Heart left ventricle (tissue), 16 donors: ENCODE results near the gene TRIM58. TPM values are rescaled to one million over a fixed set of nuclear protein-coding genes. Genes with fewer than 3 reads are reported as not detected.

Experiments used
- ATAC-seq, 4 donors: fragments of 200-7000 bp; cut with Tn5 transposase; one replicate each; pipeline ENCODE4 v1.9.1; 2020 to 2022; ENCODE audit warnings: moderate library complexity in 4 of 4, mild to moderate bottlenecking in 3 of 4, moderate number of reproducible peaks in 1 of 4
- DNase-seq, 5 donors: peaks; one replicate each; pipeline ENCODE4 v3.0.0-alpha.2; 2020
- H3K27ac ChIP-seq, 12 donors: fragments of 200-600 bp; sonication (generic) in 4 of 12; one replicate each; pipeline versions ENCODE4 v1.5.0 to v1.8.0; 2016 to 2022; ENCODE audit warnings: mild to moderate bottlenecking in 2 of 12
- H3K27me3 ChIP-seq, 9 donors: fragments of 200-600 bp; sonication (generic) in 2 of 9; one replicate each; pipeline versions ENCODE4 v1.5.1 to v1.8.0; 2016 to 2022; ENCODE audit warnings: mild to moderate bottlenecking in 3 of 9
- H3K36me3 ChIP-seq, 9 donors: fragments of 200-600 bp; sonication (generic) in 2 of 9; one replicate each; pipeline versions ENCODE4 v1.5.0 to v1.8.0; 2018 to 2022; ENCODE audit warnings: mild to moderate bottlenecking in 2 of 9
- H3K4me1 ChIP-seq, 12 donors: fragments of 200-600 bp; sonication (generic) in 4 of 12; one replicate each; pipeline versions ENCODE4 v1.5.0 to v1.8.0; 2016 to 2022; ENCODE audit warnings: mild to moderate bottlenecking in 3 of 12
- H3K4me3 ChIP-seq, 12 donors: fragments of 200-600 bp; sonication (generic) in 4 of 12; one replicate each; pipeline versions ENCODE4 v1.5.0 to v1.8.0; 2017 to 2022; ENCODE audit warnings: mild to moderate bottlenecking in 9 of 12, moderate library complexity in 4 of 12
- H3K9me3 ChIP-seq, 12 donors: fragments of 200-600 bp; sonication (generic) in 4 of 12; one replicate each; pipeline versions ENCODE4 v1.5.0 to v1.8.0; 2016 to 2022; ENCODE audit warnings: mild to moderate bottlenecking in 1 of 12
- CTCF ChIP-seq, 12 donors: fragments of 200-600 bp; sonication (generic) in 4 of 12; IDR thresholded peaks; one replicate each; pipeline versions ENCODE4 v1.5.0 to v1.8.0; 2018 to 2022; ENCODE audit warnings: antibody characterized with exemption in 12 of 12, mild to moderate bottlenecking in 5 of 12
- POLR2A ChIP-seq, 2 donors: fragments of 450-650 bp; IDR thresholded peaks; one replicate each; pipeline ENCODE4 v1.6.1; 2017; ENCODE audit warnings: antibody characterized with exemption in 2 of 2, mild to moderate bottlenecking in 2 of 2, moderate library complexity in 2 of 2
- WGBS, 4 donors: extraction: QIAGEN DNeasy Blood & Tissue Kit in 2 of 4; methylation state at CpG; one replicate each; pipeline versions ENCODE4 v1.1.5 to v1.1.7; 2013 to 2018; 5-methylcytosine and 5-hydroxymethylcytosine counted together
- intact Hi-C, 10 donors: fragments of 100-400 bp; cut with DNase I; formaldehyde crosslinking; loops; one replicate each; pipeline versions ENCODE4 v1.11.1 to v1.14.2; 2022
- long read RNA-seq, 3 donors: library from polyadenylated mRNA; unstranded; transcript quantifications; one replicate each; pipeline ENCODE4 v2.0.0, GENCODE V29; 2020 to 2021
- polyA plus RNA-seq, 2 donors: library from polyadenylated mRNA; stranded (reverse); fragments of 200-250 nt; gene quantifications; one replicate each; pipeline ENCODE4 v1.2.3, GENCODE V29; 2013
- total RNA-seq, 9 donors: library from RNA; depleted of rRNA in 2 of 9; stranded (reverse); fragments of >200 nt in 2 of 9; fragmentation: NEBNext Ultra II Directional in 3 of 9; extraction: Animal tissue kit (Norgen Biotek cat#: 25700) in 3 of 9; gene quantifications; one replicate each; pipeline versions ENCODE4 v1.1.0 to v1.2.4, GENCODE V29; 2016 to 2023
- donor health status: ischemic (EF 13 %, LVEDD 7.1; RV severe dilation, severe dysfunction).
- donor health status: healthy with polysubstance abuse.
- donor health status: DM: no; HTN: yes; CAD: no.
- donor health status: DM: no; HTN: no; CAD: no.
- donor health status: ischemic (EF 25% LVEDD 6.9; RV normal size, moderate dysfunction).
- donor health status: ischemic (EF 25% LVEDD 5.7; RV mildly dilated, moderate dysfunction).
- donor health status: healthy.
- donor health status: DM: yes; HTN: yes; CAD: no.
- donor health status: ischemic (EF 35%, LVEDD 5.7; RV mildly dilated, moderate dysfunction).
- donor health status: nonischemic (EF 11% LVEDD 7.7; RV severe dilation, severe dysfunction).
- donor health status: DM: yes; HTN: yes; CAD: no.
- donor health status: PGD.
- donor health status: ischemic (EF 29% LVEDD 5.4; RV normal size, mild dysfunction).
- donor health status: nonischemic (EF 23%, LVEDD 6.1; RV moderate dilation, normal function).

Gene TRIM58
- total RNA-seq = 1 to 10 TPM in 2 of 9 donors, under 1 TPM in 6, not detected in 1; 0.15 to 9.6 (median 0.37) TPM
- polyA plus RNA-seq = under 1 TPM in 1 of 2 donors, not detected in 1; 0.11 TPM
- long read RNA-seq, donor 1 = 0 reads
- long read RNA-seq, donor 2 = 0 reads
- long read RNA-seq, donor 3 = 0 reads

GRCh38 chr1:247857069-247857984 lies at the start of gene TRIM58:
TSS of gene TRIM58 (plus strand) at chr1:247857187. CDS start at chr1:247857247, 60 bp downstream.
- DNase-seq = no peak
- Histone ChIP-seq H3K27me3 (peaks cover 0 to 53% (median 20%) of the 10 kb centered on the region in 9 donors), H3K4me3 (peak within 1 kb of the TSS in 10 of 12 donors; percentile 6 to 65 (median 34)), H3K4me1 (peaks cover 0 to 9% (median 0%) of the 10 kb centered on the region in 12 donors), H3K9me3 (no peaks in the 10 kb centered on the region), H3K27ac (peak within 1 kb of the TSS in 1 of 12 donors; percentile 70), H3K36me3 (no peaks in the 10 kb centered on the region)
- no peak for TF ChIP-seq CTCF (IDR thresholded peaks at IDR 0.05)
- peak in 1 of 2 donors; percentile 44 for TF ChIP-seq POLR2A (IDR thresholded peaks at IDR 0.05)
- intact Hi-C loops = no loop called here
- WGBS, 4 donors = 1 to 2% (median 2%) methylated on average over 51 to 109 of the region's 109 CpGs
- peak in 2 of 4 donors; percentile 33 to 45 for ATAC-seq

GRCh38 chr1:247812637-247813036 lies 44.4 kb upstream of the TRIM58 start:
- WGBS, 4 donors = 38 to 41% (median 39%) methylated on average over 2 of the region's 2 CpGs

GRCh38 chr1:247822060-247822459 lies 34.9 kb upstream of the TRIM58 start:
- intact Hi-C loops = no loop called here
- Histone ChIP-seq H3K27ac (no peak overlapping the region), H3K36me3 (no peaks in the 10 kb centered on the region), H3K4me3 (no peak overlapping the region), H3K9me3 (no peaks in the 10 kb centered on the region), H3K27me3 (no peaks in the 10 kb centered on the region), H3K4me1 (no peaks in the 10 kb centered on the region)
- no peak for ATAC-seq
- 33 to 73% (median 44%) methylated on average over 1 to 2 of the region's 2 CpGs for WGBS, 4 donors
- no peak for DNase-seq
- no peak for TF ChIP-seq CTCF (IDR thresholded peaks at IDR 0.05)
- TF ChIP-seq POLR2A (IDR thresholded peaks at IDR 0.05) = no peak

More at GRCh38 chr1:247812637-247813036, 44.4 kb upstream of the TRIM58 start:
- DNase-seq = no peak
- no peak overlapping the region for H3K4me3 ChIP-seq
- intact Hi-C loops = no loop called here
- H3K4me1 ChIP-seq = no peaks in the 10 kb centered on the region
- ATAC-seq = no peak
- H3K36me3 ChIP-seq = no peaks in the 10 kb centered on the region
- H3K27me3 ChIP-seq = no peaks in the 10 kb centered on the region
- peaks cover 0 to 6% (median 0%) of the 10 kb centered on the region in 12 donors for H3K9me3 ChIP-seq
- TF ChIP-seq CTCF (IDR thresholded peaks at IDR 0.05) (no peak), POLR2A (IDR thresholded peaks at IDR 0.05) (no peak)
- no peak overlapping the region for H3K27ac ChIP-seq

- no peak within 1 kb of the TSS for H3K27ac ChIP-seq
- 53 to 61% (median 58%) methylated on average over 6 of the region's 6 CpGs for WGBS, 4 donors
- no peaks in the 10 kb centered on the region for H3K36me3 ChIP-seq
- no peak within 1 kb of the TSS for H3K4me3 ChIP-seq
- ATAC-seq = no peak
- intact Hi-C loops = no loop called here
- no peaks in the 10 kb centered on the region for H3K4me1 ChIP-seq
- no peaks in the 10 kb centered on the region for H3K27me3 ChIP-seq
- DNase-seq = no peak
- TF ChIP-seq POLR2A (IDR thresholded peaks at IDR 0.05) (no peak), CTCF (IDR thresholded peaks at IDR 0.05) (no peak)
- H3K9me3 ChIP-seq = no peaks in the 10 kb centered on the region
Observed at GRCh38 chr1:247824023-247824422, 33.0 kb upstream of the TRIM58 start, which contains the start of gene OR14A16. TSS of gene OR14A16 (minus strand) at chr1:247824119. CDS start at chr1:247815729, 8,390 bp downstream.
